ENCODE data around the gene SLC6A19. TPM values are rescaled to one million over a fixed set of nuclear protein-coding genes. Genes with fewer than 3 reads are reported as not detected.
"Not testable (repeated sequence)": the region's sequence is repeated elsewhere in the genome, so short reads cannot be mapped to it uniquely, and the experiment has no call there.

The SLC6A19 gene
- total RNA-seq, 2 donors from 2014 or later = 0.09 to 0.17 TPM

GRCh38 chr5:1227667-1228066 lies 26.3 kb downstream of the SLC6A19 start:
- peak; percentile 65 for TF ChIP-seq POLR2AphosphoS5 (IDR thresholded peaks at IDR 0.05)
- no peak for TF ChIP-seq POLR2A (IDR thresholded peaks at IDR 0.05)
- no peak for TF ChIP-seq CTCF (IDR thresholded peaks at IDR 0.05)
- Histone ChIP-seq H3K4me3 (no peak overlapping the region), H3K27ac (no peak overlapping the region), H3K27me3 (replicated peaks; ENCODE audit: insufficient read depth) (peaks cover 14% of the 10 kb centered on the region), H3K9me3 (no peaks in the 10 kb centered on the region), H3K4me1 (replicated peaks) (no peaks in the 10 kb centered on the region), H3K36me3 (no peaks in the 10 kb centered on the region)
- peak; percentile 49 for DNase-seq (ENCODE audit: low spot score)
- intact Hi-C loops (cut with DNase I) = no loop called here
- WGBS = 9% methylated on average over 14 of the region's 14 CpGs

- no peak overlapping the region for H3K4me3 ChIP-seq
- no peaks in the 10 kb centered on the region for H3K36me3 ChIP-seq
- H3K9me3 ChIP-seq = no peaks in the 10 kb centered on the region
- no peak for DNase-seq (ENCODE audit: low spot score)
- H3K27me3 ChIP-seq (replicated peaks; ENCODE audit: insufficient read depth) = peaks cover 17% of the 10 kb centered on the region
- no peaks in the 10 kb centered on the region for H3K4me1 ChIP-seq (replicated peaks)
- whole genome bisulfite sequencing = 19% methylated on average over 15 of the region's 15 CpGs
- no peak overlapping the region for H3K27ac ChIP-seq
- intact Hi-C loops (cut with DNase I) = no loop called here
- no peak for TF ChIP-seq CTCF (IDR thresholded peaks at IDR 0.05)
- TF ChIP-seq POLR2A (IDR thresholded peaks at IDR 0.05) = no peak
- TF ChIP-seq POLR2AphosphoS5 (IDR thresholded peaks at IDR 0.05) = no peak
Observed at GRCh38 chr5:1228120-1228519, 26.7 kb downstream of the SLC6A19 start.

- peaks cover 17% of the 10 kb centered on the region for H3K27me3 ChIP-seq (replicated peaks; ENCODE audit: insufficient read depth)
- intact Hi-C loops (cut with DNase I) = not testable (repeated sequence)
- WGBS = 78% methylated on average over 11 of the region's 11 CpGs
Observed at GRCh38 chr5:1229023-1229422, 27.6 kb downstream of the SLC6A19 start.

GRCh38 chr5:1229822-1230221 lies 28.4 kb downstream of the SLC6A19 start:
- WGBS = 21% methylated on average over 7 of the region's 7 CpGs
- no peak overlapping the region for H3K4me3 ChIP-seq
- H3K27me3 ChIP-seq (replicated peaks; ENCODE audit: insufficient read depth) = peaks cover 17% of the 10 kb centered on the region
- TF ChIP-seq POLR2A (IDR thresholded peaks at IDR 0.05) = no peak
- TF ChIP-seq POLR2AphosphoS5 (IDR thresholded peaks at IDR 0.05) = no peak
- no peak for TF ChIP-seq CTCF (IDR thresholded peaks at IDR 0.05)
- H3K27ac ChIP-seq = no peak overlapping the region
- H3K4me1 ChIP-seq (replicated peaks) = no peaks in the 10 kb centered on the region
- no peak for DNase-seq (ENCODE audit: low spot score)
- intact Hi-C loops (cut with DNase I) = no loop called here
- no peaks in the 10 kb centered on the region for H3K9me3 ChIP-seq
- H3K36me3 ChIP-seq = no peaks in the 10 kb centered on the region

More at GRCh38 chr5:1229023-1229422, 27.6 kb downstream of the SLC6A19 start:
- not testable (repeated sequence) for H3K9me3 ChIP-seq; H3K36me3 ChIP-seq; H3K4me3 ChIP-seq; H3K27ac ChIP-seq; H3K4me1 ChIP-seq (replicated peaks); DNase-seq (ENCODE audit: low spot score)

GRCh38 chr5:1230551-1230950 lies 29.2 kb downstream of the SLC6A19 start:
- intact Hi-C loops (cut with DNase I) = no loop called here

More at GRCh38 chr5:1230551-1230950, 29.2 kb downstream of the SLC6A19 start:
- DNase-seq (ENCODE audit: low spot score) = no peak
- H3K9me3 ChIP-seq = no peaks in the 10 kb centered on the region
- TF ChIP-seq POLR2A (IDR thresholded peaks at IDR 0.05) (no peak), POLR2AphosphoS5 (IDR thresholded peaks at IDR 0.05) (no peak), CTCF (IDR thresholded peaks at IDR 0.05) (no peak)
- H3K27me3 ChIP-seq (replicated peaks; ENCODE audit: insufficient read depth) = peaks cover 17% of the 10 kb centered on the region
- no peaks in the 10 kb centered on the region for H3K4me1 ChIP-seq (replicated peaks)
- no peaks in the 10 kb centered on the region for H3K36me3 ChIP-seq
- no peak overlapping the region for H3K27ac ChIP-seq
- WGBS = 86% methylated on average over 15 of the region's 17 CpGs
- H3K4me3 ChIP-seq = no peak overlapping the region

All from prostate gland (tissue), 2 donors.